Brain pericyte (primary cell): ENCODE data around the gene UAP1.

Source experiments
- DNase-seq: peaks from one replicate; pipeline ENCODE4 v3.0.0-alpha.2; 2012; ENCODE audit warnings: low read depth, low spot score

UAP1 gene

GRCh38 chr1:162612606-162613400, 51.3 kb downstream of the UAP1 start:
- DNase-seq, result no peak

GRCh38 chr1:162616848-162617247, 55.3 kb downstream of the UAP1 start:
- DNase-seq, result no peak

GRCh38 chr1:162617513-162617912, 56.0 kb downstream of the UAP1 start:
- DNase-seq, result no peak

- no peak for DNase-seq
Measured at GRCh38 chr1:162619076-162619475, 57.6 kb downstream of the UAP1 start.

- DNase-seq, result no peak
Measured at GRCh38 chr1:162621256-162621655, 59.7 kb downstream of the UAP1 start.

- DNase-seq, result no peak
Measured at GRCh38 chr1:162625679-162626078, 64.2 kb downstream of the UAP1 start.

GRCh38 chr1:162626094-162626493, 64.6 kb downstream of the UAP1 start:
- no peak for DNase-seq

GRCh38 chr1:162626761-162627160, 65.2 kb downstream of the UAP1 start:
- DNase-seq, result no peak

GRCh38 chr1:162627662-162628296, 66.3 kb downstream of the UAP1 start:
- DNase-seq, result no peak

GRCh38 chr1:162629077-162629627, 67.6 kb downstream of the UAP1 start:
- no peak for DNase-seq

- no peak for DNase-seq
Measured at GRCh38 chr1:162629651-162630050, 68.1 kb downstream of the UAP1 start.

GRCh38 chr1:162631546-162632191, 70.1 kb downstream of the UAP1 start:
- DNase-seq, result no peak

- DNase-seq, result peak; percentile 79
Measured at GRCh38 chr1:162632217-162632666, 70.7 kb downstream of the UAP1 start, which contains the start of gene DDR2. Gene DDR2 (plus strand): TSS chr1:162632464. CDS start chr1:162719064, 86,600 bp downstream.

- DNase-seq, result no peak
Measured at GRCh38 chr1:162632698-162633080, 71.2 kb downstream of the UAP1 start.

- DNase-seq, result no peak
Measured at GRCh38 chr1:162633081-162633762, 71.7 kb downstream of the UAP1 start.

GRCh38 chr1:162635418-162635817, 73.9 kb downstream of the UAP1 start:
- DNase-seq, result no peak

- no peak for DNase-seq
Measured at GRCh38 chr1:162639718-162640117, 78.2 kb downstream of the UAP1 start.

- DNase-seq, result no peak
Measured at GRCh38 chr1:162641114-162641513, 79.6 kb downstream of the UAP1 start.

GRCh38 chr1:162644986-162645314, 83.4 kb downstream of the UAP1 start:
- DNase-seq, result no peak

GRCh38 chr1:162645666-162646065, 84.1 kb downstream of the UAP1 start:
- DNase-seq, result no peak

GRCh38 chr1:162649583-162649982, 88.1 kb downstream of the UAP1 start:
- DNase-seq, result no peak
